ENCODE data around the gene NDN. TPM values are rescaled to one million over a fixed set of nuclear protein-coding genes. Genes with fewer than 3 reads are reported as not detected.

NDN gene
- total and polyA plus RNA-seq, 4 donors: 117 to 178 (median 159) TPM

DNA sequence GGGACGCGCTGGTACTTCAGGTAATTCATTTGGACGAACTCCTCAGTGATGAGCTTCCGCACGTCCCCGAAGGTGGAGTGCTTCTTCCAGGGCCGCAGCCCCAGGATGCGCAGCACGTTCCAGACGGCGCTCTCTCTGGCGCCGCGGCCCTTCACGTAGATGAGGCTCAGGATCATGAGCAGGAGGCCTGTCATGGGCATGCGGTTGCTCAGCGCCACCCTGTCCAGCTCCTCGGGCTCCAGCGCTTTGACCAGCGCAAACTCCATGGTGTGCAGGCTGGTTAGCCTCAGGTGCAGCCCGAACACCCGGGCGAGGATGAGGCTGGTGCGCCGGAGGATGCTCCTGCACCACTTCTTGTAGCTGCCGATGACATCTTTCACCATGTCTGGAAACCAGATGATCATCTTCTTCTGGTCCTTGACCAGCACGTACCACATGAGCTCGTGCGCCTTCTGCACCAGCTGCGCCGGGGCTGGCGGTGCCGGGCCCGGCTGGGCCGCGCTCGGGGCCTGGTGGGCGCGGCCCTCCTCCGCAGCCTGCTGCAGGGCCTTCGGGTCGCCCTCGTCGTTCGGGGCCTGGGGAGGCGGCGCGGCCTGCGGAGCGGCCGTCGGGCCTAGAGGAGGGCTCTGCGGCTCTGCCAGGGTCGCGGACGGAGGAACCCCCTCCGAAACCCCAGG, 501 bp downstream of the NDN start:
- peak in 1 of 6 donors; percentile 18 for DNase-seq (ENCODE audit: low read depth in 4 of 6, low spot score in 6 of 6)
- H3K27ac ChIP-seq (ENCODE audit: low read depth, low read length): peak overlapping the region; percentile 69
- H3K36me3 ChIP-seq (ENCODE audit: control insufficient read depth, insufficient read depth, low read length): no peaks in the 10 kb centered on the region
- no peaks in the 10 kb centered on the region for H3K9me3 ChIP-seq (ENCODE audit: control insufficient read depth, insufficient read depth, low read length)
- WGBS (ENCODE audit: insufficient coverage): 25% methylated on average over 57 of the region's 57 CpGs
- H3K4me3 ChIP-seq (ENCODE audit: low read depth, low read length): peak overlapping the region; percentile 52
- H3K27me3 ChIP-seq (ENCODE audit: control insufficient read depth, insufficient read depth, low read length): no peaks in the 10 kb centered on the region
- H3K4me1 ChIP-seq (ENCODE audit: control insufficient read depth, insufficient read depth, low read length): peaks cover 5% of the 10 kb centered on the region

DNA sequence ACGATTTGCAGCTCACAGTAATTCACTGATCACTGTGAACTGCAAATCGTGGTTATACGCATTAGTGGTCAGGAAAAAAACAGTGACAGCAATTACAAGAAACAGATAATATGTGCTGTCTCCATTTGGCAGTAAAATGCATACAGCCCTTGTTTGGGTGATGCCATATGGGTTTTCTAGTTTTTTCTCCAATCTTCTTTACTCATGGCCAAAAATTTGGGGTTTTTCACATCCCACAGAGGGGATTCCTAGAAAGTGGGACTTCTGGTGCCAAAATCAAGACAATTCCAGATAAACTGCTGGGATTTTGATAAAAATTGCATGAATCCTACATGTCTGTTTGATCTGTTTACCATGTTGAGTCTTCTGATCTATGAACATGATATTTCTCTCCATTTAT, 15.6 kb downstream of the NDN start:
- WGBS (ENCODE audit: insufficient coverage): no CpG with 5 or more reads among the region's 3 CpGs
- H3K36me3 ChIP-seq (ENCODE audit: control insufficient read depth, insufficient read depth, low read length): no peaks in the 10 kb centered on the region
- H3K9me3 ChIP-seq (ENCODE audit: control insufficient read depth, insufficient read depth, low read length): no peaks in the 10 kb centered on the region
- H3K4me3 ChIP-seq (ENCODE audit: low read depth, low read length): no peak overlapping the region
- DNase-seq (ENCODE audit: low read depth in 4 of 6, low spot score in 6 of 6): peak in 1 of 6 donors; percentile 66
- H3K27ac ChIP-seq (ENCODE audit: low read depth, low read length): no peak overlapping the region
- H3K27me3 ChIP-seq (ENCODE audit: control insufficient read depth, insufficient read depth, low read length): no peaks in the 10 kb centered on the region
- no peaks in the 10 kb centered on the region for H3K4me1 ChIP-seq (ENCODE audit: control insufficient read depth, insufficient read depth, low read length)

DNA sequence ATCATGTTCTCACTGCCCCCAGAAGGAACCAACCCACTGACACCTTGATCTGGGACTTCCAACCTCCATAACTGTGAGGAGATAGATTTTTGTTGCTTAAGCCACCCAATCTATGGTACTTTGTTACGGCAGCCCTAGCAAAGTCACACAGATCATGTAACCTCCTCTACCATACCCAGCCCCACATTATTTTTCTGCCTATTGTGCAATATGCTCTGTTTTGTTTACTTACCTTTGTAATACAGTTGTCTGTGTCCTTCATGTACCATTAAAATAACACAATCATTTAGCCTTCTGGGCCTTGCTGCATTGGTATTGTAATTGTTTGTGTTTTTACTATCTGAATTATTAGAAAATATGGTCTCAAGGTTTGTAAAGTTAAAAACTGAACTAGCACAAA, 16.1 kb downstream of the NDN start:
- DNase-seq (ENCODE audit: low read depth in 4 of 6, low spot score in 6 of 6): no peak
- WGBS (ENCODE audit: insufficient coverage): no CpG with 5 or more reads among the region's 1 CpG
- H3K4me1 ChIP-seq (ENCODE audit: control insufficient read depth, insufficient read depth, low read length): no peaks in the 10 kb centered on the region
- no peaks in the 10 kb centered on the region for H3K36me3 ChIP-seq (ENCODE audit: control insufficient read depth, insufficient read depth, low read length)
- no peaks in the 10 kb centered on the region for H3K9me3 ChIP-seq (ENCODE audit: control insufficient read depth, insufficient read depth, low read length)
- no peaks in the 10 kb centered on the region for H3K27me3 ChIP-seq (ENCODE audit: control insufficient read depth, insufficient read depth, low read length)
- H3K4me3 ChIP-seq (ENCODE audit: low read depth, low read length): no peak overlapping the region
- H3K27ac ChIP-seq (ENCODE audit: low read depth, low read length): no peak overlapping the region

DNA sequence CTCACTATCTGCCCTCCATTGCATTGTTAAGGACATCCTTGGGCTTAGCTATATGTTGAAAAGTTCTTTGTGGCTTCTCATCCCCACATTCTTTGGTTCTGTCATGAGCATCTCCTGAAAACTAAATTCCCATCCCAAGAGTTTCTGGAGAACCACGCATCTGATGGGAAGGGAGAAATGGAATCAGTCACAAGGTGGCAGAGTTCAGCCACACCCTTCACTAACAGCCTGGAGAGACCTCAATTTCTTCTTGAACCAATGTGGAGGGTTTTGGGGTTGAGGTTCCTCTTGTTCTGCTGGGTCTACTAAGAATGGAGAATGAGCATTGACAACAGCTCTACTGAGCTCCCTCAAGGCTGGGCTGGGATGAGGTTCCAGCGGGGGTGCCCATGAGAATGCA, 23.9 kb downstream of the NDN start:
- Histone ChIP-seq H3K4me1 (ENCODE audit: control insufficient read depth, insufficient read depth, low read length) (no peaks in the 10 kb centered on the region), H3K4me3 (ENCODE audit: low read depth, low read length) (no peak overlapping the region), H3K27me3 (ENCODE audit: control insufficient read depth, insufficient read depth, low read length) (no peaks in the 10 kb centered on the region), H3K27ac (ENCODE audit: low read depth, low read length) (no peak overlapping the region), H3K36me3 (ENCODE audit: control insufficient read depth, insufficient read depth, low read length) (no peaks in the 10 kb centered on the region), H3K9me3 (ENCODE audit: control insufficient read depth, insufficient read depth, low read length) (no peaks in the 10 kb centered on the region)
- WGBS (ENCODE audit: insufficient coverage): no CpG with 5 or more reads among the region's 2 CpGs
- no peak for DNase-seq (ENCODE audit: low read depth in 4 of 6, low spot score in 6 of 6)

DNA sequence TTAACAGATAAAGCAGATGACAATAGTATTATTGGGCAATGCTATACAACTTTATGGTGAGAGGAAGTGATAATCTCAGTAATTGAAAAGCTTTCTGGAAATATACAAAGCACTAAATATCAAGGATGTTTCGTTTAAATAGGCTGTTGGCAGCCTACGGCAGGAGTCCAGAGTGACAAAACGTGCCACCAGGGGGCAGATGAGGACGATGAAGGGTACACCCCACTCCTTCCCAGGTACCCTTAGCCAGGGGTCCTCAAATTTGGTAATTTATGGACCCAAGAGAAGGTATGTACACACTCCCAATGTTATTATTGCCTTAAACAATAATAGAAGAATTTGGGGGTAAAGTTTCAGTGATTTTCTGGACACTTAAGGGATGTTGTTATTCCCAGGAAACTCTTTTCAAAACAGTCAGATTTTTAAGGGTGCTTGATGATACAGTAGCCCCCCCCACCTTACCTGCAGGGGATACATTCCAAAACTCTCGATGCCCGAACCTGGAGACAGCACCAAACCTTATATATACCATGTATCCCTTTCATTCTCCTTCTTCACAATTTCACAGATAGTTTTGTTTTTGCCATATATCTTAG, 38.1 kb downstream of the NDN start:
- peaks cover 22% of the 10 kb centered on the region for H3K4me1 ChIP-seq (ENCODE audit: control insufficient read depth, insufficient read depth, low read length)
- peaks cover 23% of the 10 kb centered on the region for H3K36me3 ChIP-seq (ENCODE audit: control insufficient read depth, insufficient read depth, low read length)
- H3K4me3 ChIP-seq (ENCODE audit: low read depth, low read length): no peak overlapping the region
- no peak overlapping the region for H3K27ac ChIP-seq (ENCODE audit: low read depth, low read length)
- peak in 3 of 6 donors; percentile 36 to 82 (median 69) for DNase-seq (ENCODE audit: low read depth in 4 of 6, low spot score in 6 of 6)
- H3K9me3 ChIP-seq (ENCODE audit: control insufficient read depth, insufficient read depth, low read length): peaks cover 3% of the 10 kb centered on the region
- 69% methylated on average over 2 of the region's 6 CpGs for WGBS (ENCODE audit: insufficient coverage)
- no peaks in the 10 kb centered on the region for H3K27me3 ChIP-seq (ENCODE audit: control insufficient read depth, insufficient read depth, low read length)

DNA sequence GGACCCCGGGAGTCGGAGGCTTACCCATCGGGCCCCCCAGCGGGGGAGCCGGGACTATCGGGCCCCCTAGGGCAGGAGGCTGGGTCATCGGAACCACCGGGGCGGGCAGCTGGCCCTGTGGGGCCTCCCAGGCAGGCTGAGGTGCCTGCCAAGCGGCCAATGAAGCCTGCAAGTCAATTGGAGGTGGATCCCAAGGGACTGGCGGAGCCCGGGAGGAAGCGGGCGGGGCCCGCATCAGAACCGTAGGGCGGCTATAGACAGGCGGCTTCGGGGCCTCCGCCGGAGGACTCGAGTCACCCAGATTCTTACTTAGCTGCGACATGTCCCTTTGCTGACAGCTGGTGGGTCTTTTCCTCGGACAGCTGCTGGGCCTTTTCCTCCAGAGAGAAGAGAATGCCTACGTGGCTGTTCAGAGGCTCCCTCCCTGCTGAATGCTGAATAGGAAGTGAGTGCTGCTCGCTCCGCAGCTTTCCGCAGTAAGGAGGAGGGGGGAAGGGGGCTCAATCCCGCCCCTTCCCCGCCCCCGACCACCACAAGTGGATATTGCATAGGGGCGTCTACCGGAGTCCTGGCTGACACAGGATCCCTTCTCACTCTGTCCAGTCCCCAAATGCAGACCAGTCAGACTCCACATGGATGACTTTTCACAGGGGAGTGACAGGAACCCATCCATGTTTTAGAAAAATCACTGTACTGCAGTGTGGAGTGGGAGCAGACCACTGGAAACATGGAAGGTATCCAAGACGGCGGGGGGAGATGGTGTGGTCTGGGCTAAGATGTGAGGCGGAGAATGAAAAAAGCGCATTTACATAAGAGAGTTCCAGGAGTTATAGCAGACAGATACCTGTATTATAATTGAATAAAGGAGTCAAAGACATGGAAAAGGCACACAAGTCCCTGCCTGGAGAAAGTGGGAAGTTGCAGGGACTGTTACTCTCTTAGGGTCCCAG, 39.4 kb downstream of the NDN start, which contains the start of gene MAGEL2:
Gene MAGEL2, minus strand, starts transcription at position 447 of the 950 bp plus-strand sequence. Its CDS starts 125 bp downstream, at position 322.
- WGBS (ENCODE audit: insufficient coverage): 38% methylated on average over 33 of the region's 37 CpGs
- Histone ChIP-seq H3K4me1 (ENCODE audit: control insufficient read depth, insufficient read depth, low read length) (peaks cover 24% of the 10 kb centered on the region), H3K4me3 (ENCODE audit: low read depth, low read length) (peak within 1 kb of the TSS; percentile 58), H3K27ac (ENCODE audit: low read depth, low read length) (peak within 1 kb of the TSS; percentile 58), H3K27me3 (ENCODE audit: control insufficient read depth, insufficient read depth, low read length) (no peaks in the 10 kb centered on the region), H3K36me3 (ENCODE audit: control insufficient read depth, insufficient read depth, low read length) (peaks cover 23% of the 10 kb centered on the region), H3K9me3 (ENCODE audit: control insufficient read depth, insufficient read depth, low read length) (peaks cover 3% of the 10 kb centered on the region)
- peak in 5 of 6 donors; percentile 61 to 95 (median 77) for DNase-seq (ENCODE audit: low read depth in 4 of 6, low spot score in 6 of 6)

DNA sequence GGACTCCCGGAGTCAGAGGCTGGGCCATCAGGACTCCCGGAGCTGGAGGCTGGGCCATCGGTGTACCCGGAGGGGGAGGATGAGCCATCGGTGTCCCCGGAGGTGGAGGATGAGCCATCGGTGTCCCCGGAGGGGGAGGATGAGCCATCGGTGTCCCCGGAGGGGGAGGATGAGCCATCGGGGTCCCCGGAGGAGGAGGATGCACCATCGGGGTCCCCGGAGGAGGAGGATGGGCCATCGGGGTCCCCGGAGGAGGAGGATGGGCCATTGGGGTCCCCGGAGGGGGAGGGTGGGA, 40.2 kb downstream of the NDN start:
- 70% methylated on average over 17 of the region's 17 CpGs for WGBS (ENCODE audit: insufficient coverage)
- DNase-seq (ENCODE audit: low read depth in 4 of 6, low spot score in 6 of 6): no peak
- H3K27me3 ChIP-seq (ENCODE audit: control insufficient read depth, insufficient read depth, low read length): no peaks in the 10 kb centered on the region
- H3K36me3 ChIP-seq (ENCODE audit: control insufficient read depth, insufficient read depth, low read length): peaks cover 23% of the 10 kb centered on the region
- peaks cover 3% of the 10 kb centered on the region for H3K9me3 ChIP-seq (ENCODE audit: control insufficient read depth, insufficient read depth, low read length)
- peaks cover 28% of the 10 kb centered on the region for H3K4me1 ChIP-seq (ENCODE audit: control insufficient read depth, insufficient read depth, low read length)
- H3K4me3 ChIP-seq (ENCODE audit: low read depth, low read length): peak overlapping the region; percentile 58
- H3K27ac ChIP-seq (ENCODE audit: low read depth, low read length): no peak overlapping the region

DNA sequence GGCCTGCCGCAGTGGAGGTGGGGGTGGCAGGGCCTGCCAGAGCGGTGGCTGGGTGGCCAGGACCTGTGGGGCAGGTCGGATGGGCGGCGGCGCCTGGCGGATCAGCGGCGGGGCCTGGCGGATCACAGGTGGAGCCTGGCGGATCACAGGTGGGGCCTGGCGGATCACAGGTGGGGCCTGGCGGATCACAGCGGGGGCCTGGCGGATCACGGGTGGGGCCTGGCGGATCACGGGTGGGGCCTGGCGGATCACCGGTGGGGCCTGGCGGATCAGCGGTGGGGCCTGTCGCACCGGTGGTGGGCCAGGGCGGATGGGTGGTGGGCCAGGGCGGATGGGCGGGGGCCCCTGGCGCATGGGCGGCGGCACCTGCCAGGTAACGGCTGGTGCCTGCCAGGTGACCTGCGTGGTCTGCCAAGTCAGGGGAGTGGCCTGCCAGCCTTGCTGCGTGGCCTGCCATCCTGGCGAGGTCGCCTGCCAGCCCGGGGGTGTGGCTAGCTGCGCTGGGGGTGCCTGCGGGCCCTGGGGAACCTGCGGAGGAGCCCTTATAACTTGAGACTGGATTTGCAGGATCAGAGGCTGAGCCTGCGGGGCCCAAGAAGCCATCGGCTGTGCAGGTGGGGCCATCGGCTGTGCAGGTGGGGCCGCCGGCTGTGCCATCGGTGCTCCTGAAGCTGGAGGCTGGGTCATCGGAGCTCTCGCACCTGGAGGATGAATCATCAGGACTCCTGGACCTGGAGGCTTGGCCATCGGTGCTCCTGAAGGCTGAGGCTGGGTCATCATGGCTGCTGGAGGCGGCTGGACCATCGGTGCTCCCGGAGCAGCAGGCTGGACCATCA, 40.7 kb downstream of the NDN start:
- WGBS (ENCODE audit: insufficient coverage): 95% methylated on average over 51 of the region's 51 CpGs

More for the DNA sequence above, 40.7 kb downstream of the NDN start:
- Histone ChIP-seq H3K27ac (ENCODE audit: low read depth, low read length) (no peak overlapping the region), H3K27me3 (ENCODE audit: control insufficient read depth, insufficient read depth, low read length) (no peaks in the 10 kb centered on the region), H3K4me3 (ENCODE audit: low read depth, low read length) (peak overlapping the region; percentile 58), H3K4me1 (ENCODE audit: control insufficient read depth, insufficient read depth, low read length) (peaks cover 28% of the 10 kb centered on the region), H3K36me3 (ENCODE audit: control insufficient read depth, insufficient read depth, low read length) (peaks cover 23% of the 10 kb centered on the region), H3K9me3 (ENCODE audit: control insufficient read depth, insufficient read depth, low read length) (peaks cover 3% of the 10 kb centered on the region)
- DNase-seq (ENCODE audit: low read depth in 4 of 6, low spot score in 6 of 6): no peak

Data from spinal cord (tissue), 10 donors.